GM19025 (cell line): Measurements from ENCODE around the gene PDGFC.
"Not testable (repeated sequence)": the region's sequence is repeated elsewhere in the genome, so short reads cannot be mapped to it uniquely, and the experiment has no call there.

ENCODE experiments used
- ATAC-seq: cut with Tn5 transposase; IDR thresholded peaks from one replicate; pipeline ENCODE4 v1.9.1; 2021; ENCODE audit warnings: mild to moderate bottlenecking, low read depth, moderate library complexity; ENCODE audit not compliant: unreplicated experiment

PDGFC gene

DNA sequence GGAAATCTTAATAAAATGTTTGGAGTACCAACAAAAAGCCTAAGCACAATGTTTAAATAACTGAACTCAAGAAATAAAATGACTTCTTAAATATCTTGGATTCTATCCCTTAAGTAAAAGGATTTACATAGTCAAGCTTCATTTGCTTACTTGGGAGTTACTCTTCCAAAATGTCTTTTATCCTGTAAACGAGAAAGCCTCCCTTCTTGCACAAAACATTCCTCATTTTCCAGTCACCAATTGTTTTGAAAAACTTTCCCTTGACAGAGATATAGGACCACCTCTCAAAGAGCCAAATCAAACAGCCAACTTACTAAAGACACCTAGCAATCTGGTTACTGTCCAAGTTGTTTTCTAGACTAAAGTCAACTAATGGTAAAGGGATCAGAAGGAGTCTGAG lies 18.6 kb downstream of the PDGFC start:
- ATAC-seq: no peak

DNA sequence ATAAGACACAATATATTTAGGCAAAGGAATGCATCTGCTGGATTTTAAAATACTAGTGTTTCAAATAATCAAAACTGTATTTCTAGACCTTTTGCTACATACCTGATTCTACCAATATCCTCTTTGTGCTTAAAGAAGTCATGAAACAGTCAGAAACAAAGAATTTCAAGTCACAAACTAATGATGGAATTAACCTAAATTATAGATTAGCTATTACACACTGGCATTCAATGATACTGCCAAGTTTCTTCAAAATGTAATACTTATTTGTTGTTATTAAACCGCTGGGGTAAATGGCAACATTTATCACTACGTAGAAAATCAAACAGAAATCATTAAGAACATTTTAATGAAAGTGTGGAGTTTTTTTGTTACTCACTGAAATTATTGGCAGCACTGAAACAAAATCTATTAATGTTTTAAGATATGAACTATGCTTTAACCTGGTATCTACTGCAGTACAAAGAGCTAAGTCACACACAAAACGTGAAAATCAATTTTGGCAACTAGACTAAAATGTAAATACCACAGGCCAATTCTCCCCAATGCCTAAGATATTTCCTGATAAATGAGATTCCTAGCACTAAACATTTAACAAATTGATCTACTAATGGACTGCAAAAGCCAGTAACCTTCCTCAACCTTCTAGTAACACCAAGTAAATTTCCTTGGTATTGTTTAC lies 19.4 kb downstream of the PDGFC start:
- no peak for ATAC-seq

DNA sequence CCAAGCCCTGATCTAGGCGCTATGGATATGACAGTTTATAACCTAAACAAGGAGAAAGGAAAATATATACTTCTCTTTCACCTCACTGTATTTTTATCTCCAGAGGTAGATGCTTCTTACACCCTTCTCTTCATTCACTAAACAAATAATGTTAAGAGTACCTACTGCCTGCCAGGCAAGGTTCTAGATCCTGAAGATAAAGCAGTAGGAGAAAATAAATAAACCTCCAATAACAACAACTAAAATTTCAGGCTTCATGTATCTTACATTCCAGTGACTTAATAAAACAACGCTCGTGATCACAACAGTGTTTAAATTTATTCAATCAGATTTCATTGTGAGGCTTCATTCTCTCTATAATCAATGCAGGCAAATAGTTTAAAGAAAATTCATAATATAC lies 20.7 kb downstream of the PDGFC start:
- no peak for ATAC-seq

DNA sequence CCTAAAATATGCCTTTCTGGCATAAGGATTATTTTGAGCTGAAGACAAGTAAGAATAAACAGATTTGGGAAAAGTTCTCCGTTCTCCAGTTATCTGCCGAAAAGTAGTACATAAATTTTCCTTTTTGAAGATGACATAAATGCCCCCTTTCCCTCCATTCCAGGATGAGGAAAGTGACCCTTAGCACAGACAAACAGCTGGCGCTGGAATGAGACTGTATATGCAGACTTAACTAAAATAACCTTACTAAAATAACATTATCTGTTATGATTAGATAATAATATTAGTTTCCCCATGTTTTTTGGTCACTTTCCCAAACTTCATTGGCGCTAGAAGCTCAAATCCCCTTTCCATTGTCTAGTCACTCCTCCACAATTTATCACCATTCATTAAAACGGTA lies 21.5 kb downstream of the PDGFC start:
- no peak for ATAC-seq

DNA sequence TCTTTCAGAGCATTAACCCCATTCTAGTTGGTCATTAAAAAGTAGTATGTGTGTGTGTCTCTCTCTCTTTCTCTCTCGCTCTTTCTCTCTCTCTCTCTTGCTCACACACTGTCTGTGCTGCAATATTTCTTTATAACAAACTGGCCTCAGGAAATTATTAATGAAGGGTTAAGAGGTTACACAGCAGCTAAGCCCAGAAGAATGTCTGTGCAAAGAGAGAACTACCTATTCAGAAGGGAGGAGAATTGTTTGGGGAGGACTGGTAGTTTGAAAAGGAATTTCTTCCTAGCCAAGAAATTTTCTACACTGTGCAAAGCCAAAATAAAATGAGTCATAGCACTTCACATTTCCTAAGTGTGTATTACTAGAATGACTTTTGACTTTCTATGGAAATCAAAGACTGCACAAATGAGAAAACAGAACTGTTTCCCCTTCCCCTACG lies 22.2 kb downstream of the PDGFC start:
- ATAC-seq: no peak

DNA sequence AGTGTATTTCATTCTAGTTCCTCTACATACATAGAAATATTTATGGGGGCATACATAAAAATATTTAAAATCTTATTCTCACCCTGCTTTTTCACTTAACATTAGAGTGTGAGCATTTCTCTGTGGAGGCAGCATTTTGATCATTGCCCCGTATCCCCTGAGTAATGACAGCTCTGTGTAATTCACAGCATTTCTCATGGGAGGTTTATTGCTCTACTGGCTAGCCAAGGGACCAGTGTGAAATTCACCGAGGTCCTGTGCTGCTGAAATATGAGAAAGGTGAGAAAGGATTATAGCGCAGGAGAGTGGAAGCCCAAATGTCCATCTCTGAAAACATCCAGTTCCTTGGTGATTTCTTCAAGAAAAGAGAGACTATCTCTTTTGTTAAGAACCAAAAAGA lies 22.9 kb downstream of the PDGFC start:
- ATAC-seq: no peak

DNA sequence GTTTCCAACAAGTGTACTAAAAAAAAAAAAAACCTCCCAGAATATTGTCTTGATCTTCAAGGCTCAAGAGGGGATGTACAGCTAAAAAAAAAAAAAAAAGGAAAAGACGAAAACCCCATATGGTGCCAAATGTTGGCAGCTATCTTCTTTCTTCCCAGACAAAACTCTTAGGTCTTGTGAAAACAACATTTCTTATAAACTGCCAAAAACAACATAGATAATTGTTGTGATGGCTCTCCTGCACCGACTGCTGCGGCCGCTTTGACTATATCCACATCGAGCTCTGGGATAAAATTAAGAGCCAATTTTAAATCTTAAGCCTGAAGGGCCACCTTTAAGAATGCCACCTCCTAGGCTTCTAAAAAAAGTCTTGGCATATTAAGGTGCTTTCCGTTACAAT lies 23.5 kb downstream of the PDGFC start:
- no peak for ATAC-seq

DNA sequence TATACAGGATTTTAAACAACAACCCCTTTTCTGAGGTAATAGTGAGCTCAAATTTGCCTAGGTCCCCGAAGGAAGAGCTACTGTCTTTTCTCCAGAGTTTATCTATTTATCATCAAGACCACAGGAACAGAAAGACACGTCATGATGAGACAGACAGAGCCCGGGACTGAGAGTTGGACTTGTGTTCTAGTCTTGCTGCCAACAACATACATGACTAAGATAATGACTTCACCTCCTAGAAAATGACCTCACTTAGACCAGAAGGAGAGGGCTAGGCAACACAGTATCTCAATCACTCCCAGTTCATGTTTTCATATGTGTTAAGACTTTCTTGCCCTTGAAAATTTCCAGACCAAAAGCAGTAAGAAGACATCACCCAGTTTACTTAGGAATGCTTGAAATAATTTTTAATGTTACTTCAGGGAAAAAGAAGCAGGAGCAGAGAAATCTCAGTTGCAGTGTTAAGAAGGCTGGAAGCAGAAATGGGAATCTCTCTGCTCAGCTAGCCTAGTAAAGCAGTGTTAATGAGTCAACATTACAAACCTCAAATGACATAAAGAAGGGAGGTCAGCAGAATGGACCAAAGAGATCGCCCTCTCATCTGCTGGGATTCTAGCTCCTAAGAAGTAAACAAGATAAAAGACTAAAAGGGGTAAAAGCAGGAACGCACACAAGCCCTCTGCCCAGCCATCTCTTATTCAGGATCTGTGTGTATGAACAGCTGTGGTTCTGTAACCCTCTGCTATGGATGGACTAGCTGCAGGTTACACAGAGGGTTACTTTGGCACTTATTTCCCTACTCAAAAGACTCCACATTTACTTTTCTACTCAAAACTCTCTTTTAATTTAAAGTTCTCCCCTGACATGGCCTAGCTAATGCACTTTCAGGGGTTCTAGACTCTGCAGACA lies 24.8 kb downstream of the PDGFC start:
- no peak for ATAC-seq

DNA sequence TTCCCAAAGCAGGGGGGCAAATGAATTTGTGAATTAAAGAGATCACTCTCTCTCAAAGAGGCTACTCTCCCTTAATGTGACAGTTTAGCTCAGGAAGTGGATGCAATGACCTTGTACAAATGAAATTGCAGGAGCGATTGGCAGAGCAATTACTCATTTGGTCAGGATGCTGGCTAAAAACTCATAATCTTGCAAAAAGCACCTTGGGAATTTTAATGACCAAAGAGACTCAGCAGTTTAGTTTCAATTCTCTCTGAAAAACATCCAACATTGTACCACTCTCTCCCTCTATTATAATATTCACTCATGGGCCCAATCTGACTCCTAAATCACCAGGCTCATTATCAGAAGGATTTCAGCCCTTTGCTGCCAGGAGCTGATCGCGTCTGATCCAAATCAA lies 26.1 kb downstream of the PDGFC start:
- no peak for ATAC-seq

DNA sequence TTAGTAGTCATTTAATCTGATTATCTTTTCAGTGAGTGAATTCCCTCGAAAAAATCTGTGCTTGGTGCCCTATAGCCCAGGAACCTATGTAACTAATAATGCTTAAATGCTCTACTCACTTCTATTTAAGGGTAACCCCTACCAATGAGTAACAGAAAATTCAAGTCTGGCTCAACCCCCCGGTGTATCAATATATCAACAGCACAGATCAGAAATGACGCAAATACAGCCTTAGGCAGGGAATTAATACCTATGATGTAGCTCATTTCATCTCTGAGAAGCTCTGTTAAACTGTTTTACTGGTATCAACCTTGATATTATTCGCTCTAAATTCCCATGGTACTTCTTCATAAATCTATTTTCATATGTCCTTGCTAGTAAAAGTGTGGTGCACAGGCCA lies 28.6 kb downstream of the PDGFC start:
- ATAC-seq: no peak

DNA sequence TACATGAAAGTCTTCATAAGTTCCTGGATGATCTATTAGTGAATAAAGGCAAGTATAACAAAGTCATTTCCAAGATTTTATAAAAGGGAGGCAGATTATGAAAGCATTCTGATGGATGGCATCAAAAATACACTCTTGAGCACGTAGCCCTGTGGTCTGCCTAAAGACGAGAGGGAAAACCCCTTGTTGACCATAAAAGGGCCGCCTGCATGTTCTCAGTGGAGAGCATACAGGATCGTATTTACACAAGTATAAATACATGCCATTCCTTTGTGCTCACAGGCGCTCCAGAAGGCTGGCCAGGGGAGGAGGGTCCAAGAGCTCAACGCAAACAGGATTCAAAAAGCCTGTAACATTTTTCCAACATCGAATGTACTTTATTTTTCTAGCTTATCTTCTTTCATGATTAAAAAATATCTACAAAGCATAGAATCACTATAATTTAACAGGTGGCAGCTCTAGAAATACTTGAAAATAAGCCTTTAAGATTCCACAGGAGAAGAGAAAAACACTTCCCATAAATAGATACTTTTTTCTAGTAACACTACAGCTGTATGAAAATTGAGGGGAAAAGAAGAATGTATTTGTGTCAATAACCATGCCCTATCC lies 29.6 kb downstream of the PDGFC start:
- no peak for ATAC-seq

DNA sequence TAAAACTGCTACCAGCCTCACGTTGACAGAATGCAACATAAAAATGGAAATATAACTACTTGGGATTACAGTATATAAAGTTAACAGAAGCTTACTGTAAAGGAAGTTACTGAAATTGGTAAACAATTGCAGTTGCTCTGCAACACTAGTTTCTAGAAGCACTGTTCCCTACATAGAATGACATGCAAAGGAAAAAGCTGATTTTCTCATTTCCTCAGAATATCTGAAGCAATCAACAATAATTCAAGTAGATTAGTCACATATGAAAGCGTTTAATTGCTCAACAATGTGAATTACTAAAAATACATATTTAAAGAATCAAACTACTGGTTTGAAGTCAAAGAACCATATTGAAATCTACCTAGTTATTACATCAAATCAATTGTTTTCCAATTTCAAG lies 31.8 kb downstream of the PDGFC start:
- ATAC-seq: no peak

DNA sequence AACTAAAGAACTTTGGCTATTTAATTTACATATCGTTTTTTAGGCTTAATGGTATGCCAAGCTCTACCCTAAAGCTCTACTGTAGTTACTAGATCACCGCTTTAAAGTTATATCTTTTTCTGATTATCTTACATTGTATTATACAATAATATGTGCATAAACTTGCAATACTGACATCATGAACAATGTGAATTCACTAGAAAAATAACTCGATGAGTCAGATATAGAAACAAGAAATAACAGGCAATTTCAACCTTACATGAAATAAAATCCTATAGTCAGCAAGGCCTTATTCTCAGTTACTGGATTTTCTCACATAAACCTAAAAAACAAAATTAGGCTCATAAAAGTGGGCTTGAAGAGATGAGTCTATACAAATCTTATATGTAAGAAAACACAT lies 32.5 kb downstream of the PDGFC start:
- no peak for ATAC-seq

DNA sequence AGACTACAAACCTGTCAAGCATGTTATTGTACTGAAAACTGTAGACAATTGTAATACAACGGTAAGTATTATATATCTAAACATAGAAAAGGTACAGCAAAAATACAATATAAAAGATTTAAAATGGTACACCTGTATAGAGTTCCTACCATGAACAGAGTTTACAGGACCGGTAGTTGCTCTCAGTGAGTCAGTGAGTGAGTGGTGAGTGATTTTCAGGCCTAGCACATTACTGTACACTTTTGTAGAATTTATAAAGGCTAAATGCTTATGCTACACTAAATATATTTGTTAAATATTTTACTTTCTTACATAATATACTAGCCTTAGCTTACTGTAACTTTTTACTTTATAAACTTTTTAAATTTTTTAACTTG lies 37.4 kb downstream of the PDGFC start:
- no peak for ATAC-seq

DNA sequence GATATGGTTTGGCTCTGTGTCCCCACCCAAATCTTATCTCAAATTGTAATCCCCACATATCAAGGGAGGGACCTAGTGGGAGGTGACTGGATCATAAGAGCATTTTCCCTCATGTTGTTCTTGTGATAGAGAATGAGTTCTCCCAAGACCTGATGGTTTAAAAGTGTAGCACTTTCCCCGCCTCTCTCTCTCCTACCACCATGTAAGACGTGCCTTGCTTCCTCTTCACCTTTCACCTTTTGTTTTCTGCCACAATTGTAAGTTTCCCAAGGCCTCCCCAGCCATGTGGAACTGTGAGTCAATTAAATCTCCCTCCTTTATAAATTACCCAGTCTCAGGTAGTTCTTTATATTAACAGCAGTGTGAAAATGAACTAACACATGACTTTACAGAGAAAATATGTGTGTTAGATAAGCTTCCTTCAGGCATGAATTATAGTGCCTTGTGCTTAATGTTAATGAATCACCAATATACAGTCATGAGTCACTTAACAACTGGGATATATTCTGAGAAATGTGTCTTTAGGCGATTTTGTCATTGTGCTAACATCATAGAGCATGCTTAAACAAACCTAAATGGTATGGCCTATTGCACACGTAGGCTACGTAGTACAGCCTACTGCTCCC lies 37.9 kb downstream of the PDGFC start:
- no peak for ATAC-seq

DNA sequence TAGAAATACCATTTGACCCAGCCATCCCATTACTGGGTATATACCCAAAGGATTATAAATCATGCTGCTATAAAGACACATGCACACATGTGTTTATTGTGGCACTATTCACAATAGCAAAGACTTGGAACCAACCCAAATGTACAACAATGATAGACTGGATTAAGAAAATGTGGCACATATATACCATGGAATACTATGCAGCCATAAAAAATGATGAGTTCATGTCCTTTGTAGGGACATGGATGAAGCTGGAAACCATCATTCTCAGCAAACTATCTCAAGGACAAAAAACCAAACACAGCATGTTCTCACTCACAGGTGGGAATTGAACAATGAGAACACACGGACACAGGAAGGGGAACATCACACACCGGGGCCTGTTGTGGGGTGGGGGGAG lies 39.2 kb downstream of the PDGFC start:
- ATAC-seq: not testable (repeated sequence)

DNA sequence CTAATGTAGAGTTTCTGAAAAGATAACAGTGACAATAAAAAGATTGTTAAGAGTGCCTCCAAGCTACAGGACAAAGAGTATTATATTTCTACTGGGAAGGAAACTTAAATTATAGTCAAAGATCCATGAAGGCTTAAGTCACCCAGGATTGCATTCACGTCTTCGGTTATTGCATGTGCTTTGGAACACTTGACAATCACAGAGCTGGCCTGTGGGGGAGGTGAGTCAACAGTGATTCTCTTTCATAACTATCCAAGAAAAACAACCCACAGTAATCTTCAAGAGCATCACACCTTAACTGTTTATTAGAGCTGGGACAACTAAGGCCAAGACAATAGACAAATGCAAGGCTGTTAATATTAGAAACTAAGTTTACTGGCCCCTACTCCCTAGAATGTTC lies 40.3 kb downstream of the PDGFC start:
- ATAC-seq: no peak

DNA sequence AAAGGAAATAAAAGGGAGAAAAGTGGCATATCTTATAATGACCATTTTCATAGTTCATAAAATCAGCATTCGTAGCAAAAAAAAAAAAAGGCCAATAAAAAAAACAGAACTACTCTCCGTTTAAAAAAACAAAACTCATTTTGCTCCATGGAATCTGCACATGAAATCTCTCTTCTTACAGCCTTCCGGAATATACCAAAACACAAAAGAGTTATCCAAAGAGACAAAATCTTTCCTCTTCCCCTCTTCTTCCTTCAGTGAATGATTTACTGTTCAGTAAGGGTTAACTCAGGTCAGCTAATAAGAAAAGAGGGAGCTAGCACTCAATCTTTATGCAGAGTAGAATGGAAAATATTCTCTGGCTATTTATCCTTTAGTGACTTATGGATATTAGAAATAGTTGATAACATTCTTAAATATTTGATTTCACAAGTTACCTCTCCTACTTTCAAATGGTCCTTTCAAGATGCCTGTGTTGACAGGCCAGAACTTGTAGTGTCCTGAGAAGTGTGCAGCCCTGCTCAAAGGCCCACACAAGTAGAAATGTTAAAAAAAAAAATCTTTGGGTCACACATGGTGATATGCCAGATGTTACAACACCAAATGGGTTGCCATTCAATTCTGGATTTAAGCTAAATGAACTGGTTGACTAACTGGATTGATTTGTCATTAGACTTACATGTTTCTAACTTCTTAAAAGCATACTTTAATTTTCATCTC lies 42.1 kb downstream of the PDGFC start:
- ATAC-seq: no peak

DNA sequence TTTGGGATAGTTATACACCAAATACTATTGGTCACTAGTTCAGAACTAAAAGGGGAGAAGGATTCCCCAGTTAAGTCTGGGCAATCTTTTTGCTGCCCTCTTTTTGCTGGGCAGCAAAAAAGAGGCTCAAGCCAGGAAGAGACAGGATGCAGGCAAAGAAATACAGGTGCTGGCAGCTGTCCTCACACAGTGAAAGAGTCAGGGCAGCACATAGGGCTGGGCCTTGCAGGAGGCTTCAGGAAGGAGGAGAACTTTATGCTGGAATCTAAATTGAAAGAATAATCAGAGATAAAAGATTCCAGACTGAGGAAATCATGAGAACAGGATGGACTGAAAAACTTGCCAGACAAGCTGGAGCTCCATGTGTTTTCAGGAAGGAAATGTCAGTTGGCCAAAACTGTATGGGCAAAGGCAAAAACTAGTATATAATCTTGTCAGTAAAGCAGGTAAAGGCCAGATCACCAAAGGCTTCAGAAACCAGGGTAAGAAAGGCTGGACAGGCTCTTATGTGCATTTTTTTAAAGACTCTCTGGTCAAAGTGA lies 46.8 kb downstream of the PDGFC start:
- no peak for ATAC-seq

DNA sequence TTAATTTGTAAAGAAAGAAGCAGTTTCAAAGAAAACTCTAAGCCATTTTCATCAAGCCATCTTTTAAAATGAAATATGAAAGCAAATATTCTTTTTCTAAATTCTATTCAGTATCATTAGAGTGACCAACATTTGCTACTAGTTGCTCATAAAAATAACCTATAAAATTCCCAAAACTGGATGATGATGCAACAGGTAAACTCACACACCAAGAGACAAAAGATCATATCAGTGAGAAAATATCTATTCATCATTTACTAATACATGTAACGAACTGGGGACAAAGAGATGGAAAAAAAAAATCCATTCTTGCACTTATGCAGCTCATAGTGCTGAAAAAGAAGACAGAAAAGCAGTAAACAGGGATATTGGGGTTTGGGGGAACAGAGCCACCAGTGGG lies 48.1 kb downstream of the PDGFC start:
- ATAC-seq: no peak
